Activated T-cell treated with anti-CD3 and anti-CD28 coated beads, Interleukin-2, amount 50 U/mL, for 48 hours (primary cell): Measurements from ENCODE around the gene SNCAIP.
"Not testable (repeated sequence)": the region's sequence is repeated elsewhere in the genome, so short reads cannot be mapped to it uniquely, and the experiment has no call there.

Experiments
- DNase-seq, 2 experiments: peaks; one replicate each; pipeline ENCODE4 v3.0.0-alpha.2; 2020

The SNCAIP gene

DNA sequence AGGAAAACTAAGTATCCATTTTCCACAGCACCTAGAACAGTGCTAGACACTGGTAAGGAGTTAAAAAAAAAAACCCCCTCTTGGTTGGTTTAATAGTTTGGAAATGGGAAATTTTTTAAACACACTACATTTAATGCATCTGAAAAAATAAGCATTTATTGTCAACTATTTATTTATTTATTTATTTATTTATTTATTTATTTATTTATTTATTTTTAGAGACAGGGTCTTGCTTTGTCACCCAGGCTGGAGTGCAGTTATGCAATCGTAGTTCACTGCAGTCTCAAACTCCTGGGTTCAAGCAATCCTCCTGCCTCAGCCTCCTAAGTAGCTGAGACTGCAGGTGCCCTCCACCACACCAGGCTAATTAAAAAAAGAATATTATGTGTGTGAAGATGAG lies 51.6 kb downstream of the SNCAIP start:
- no peak for DNase-seq

DNA sequence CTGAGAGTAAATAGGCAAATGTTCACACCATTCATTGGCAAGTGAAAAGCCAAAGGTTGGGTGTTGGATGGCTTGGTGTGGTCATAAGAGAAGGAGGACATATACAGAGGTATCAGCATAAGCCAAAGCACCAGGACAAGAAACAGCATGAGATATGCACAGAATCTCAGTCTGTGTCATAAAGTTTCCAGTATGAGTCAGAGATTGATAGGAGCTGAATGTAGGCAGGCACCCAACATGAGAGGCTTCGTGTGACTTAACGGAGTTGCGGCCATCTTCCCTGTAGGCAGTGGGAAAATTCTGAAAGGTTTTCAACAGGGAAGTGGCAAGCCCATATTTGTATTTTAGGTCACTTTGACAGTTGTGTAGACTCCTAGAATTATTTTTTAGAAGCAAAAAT lies 54.5 kb downstream of the SNCAIP start:
- DNase-seq = no peak

DNA sequence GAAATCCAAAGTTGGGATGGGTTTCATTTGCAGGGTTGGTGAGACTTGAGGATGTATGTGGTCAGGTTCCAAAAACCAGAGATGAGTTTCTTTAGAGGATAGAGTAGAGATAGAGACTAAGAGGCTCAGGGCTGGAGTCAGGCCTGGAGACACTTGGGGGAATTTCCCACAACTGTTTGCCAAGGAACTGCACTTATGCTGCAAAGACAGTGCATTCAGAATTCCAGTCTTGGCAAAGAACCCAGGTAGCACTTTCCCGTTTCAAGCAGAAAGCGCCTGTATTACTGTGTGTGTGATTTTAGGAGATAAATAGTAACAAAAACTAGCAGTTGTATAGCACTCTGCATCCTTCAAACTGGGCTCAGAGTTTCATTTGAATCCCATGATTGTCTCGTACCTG lies 55.4 kb downstream of the SNCAIP start:
- DNase-seq = no peak

DNA sequence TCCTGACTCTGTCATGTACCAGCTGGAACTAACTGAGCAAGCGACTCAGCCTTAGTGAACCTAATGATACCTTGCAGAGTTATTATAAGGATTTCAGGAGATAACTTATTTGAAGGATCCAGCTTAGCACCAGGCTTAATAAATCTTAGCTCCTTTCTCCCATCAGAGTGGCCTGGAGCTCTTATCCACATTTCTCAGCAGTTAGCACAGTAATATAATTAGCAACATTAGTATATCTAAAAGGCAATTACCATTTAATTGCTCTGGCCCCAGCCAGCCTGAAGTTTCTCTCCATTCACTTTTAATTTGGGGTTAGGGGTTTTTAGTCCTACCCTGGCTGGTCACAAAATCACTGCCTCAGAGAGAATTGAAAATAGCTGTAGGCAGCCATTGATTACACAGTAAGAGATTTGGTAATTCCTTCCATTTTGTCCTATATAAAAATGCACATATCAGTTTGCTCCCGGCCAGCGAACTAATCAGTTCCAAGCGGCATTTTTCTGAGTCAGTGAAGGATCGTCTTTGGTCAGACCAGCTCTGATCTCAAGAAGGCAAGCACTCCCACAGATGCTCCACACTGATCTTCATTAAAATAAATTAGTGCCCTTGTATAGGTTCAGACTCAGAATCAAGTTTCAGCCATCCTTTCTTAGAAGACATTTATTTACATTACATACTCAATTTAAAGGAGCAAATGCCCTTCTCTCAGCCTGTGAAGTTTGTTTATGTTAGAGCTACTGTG lies 56.6 kb downstream of the SNCAIP start:
- DNase-seq = no peak

DNA sequence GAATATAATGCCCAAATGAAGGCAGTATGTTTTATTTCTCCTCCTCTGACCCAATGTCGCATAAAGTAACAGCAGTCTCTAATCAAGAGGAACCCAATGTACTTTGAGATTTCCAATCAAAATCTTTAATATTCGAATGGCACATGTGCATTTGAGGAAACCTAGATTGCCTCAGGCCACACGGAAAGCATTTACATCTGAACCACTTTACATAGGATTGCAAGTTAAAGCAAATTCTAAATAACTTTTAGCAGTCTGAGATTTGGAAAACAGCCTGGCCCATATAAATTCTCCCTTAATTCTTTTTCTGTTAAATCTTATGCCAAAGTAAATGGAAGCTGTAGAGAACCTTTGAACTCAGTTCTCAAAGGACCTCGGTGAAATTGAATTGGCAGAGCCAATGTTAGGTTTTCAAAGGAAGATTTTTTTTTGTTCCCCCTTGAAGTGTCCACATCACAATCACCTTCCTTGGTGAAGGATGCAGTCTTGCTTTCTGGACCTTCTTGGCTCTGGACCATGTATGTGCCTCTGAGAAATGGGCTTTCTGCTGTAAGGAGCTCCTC lies 57.3 kb downstream of the SNCAIP start:
- DNase-seq = no peak

DNA sequence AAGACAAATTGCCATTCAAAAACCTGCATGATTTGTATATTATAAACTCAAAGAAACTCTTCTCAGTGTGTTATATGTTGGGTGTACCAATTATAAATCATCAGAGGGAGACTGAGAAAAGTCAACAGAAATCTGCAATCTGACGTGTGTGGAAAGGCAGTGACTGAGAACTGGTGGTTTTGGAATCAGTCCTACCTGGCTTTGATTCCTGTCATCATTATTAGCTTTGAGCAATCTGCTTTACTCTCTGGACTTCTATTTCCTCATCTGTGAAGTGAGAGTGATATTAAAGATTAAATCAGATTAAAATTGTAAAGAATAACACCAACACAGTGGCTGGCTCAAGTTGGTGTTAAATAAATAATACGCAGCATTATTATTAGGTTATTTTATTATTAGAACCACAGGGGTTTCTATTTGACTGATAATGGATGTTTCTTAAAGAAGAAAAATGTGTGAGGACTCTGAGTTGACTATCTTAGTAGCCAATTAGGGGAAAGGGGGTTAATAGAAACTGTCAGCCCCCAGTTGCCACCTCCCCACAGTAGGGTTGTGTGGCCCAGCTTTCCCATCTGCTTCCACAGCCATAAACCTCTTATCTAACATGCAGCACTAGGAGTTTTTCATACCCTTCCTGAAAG lies 59.6 kb downstream of the SNCAIP start:
- no peak for DNase-seq

DNA sequence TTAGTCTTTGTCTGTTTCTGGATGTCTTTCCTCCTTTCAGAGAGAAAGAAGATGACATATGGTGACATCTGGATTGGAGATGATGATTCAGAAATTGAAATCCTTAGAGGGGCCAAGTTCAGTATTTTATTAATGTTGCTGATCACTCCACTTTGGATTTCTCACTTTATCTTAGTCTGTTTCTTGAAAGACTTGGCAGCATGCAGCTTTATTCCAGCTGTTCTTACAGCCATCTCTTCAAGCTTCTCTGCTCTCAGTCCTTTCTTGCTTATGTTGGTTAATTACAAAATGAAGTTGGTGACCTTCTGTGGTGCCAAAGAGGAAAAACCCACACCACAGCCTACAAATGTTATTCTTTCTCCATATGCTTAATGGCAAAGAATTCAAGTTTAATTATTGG lies 62.1 kb downstream of the SNCAIP start:
- no peak for DNase-seq

DNA sequence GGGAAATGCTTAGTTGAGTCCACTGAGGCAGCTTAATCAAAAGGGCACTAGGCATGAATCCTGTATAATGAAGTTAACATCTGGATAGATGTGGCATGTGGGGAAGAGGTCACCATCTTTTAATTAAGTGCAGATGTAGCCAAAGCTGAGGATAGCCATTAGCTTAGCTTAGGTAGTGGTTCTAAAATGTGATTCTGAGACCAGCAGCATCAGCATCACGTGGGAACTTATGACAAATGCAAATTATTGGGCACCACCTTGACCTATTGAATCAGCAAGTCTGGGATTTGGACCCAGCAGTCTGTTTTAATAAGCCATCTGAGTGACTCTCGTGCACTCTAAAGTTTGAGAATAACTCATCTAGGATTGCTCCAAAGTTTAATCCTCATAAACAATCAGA lies 63.8 kb downstream of the SNCAIP start:
- DNase-seq = no peak

DNA sequence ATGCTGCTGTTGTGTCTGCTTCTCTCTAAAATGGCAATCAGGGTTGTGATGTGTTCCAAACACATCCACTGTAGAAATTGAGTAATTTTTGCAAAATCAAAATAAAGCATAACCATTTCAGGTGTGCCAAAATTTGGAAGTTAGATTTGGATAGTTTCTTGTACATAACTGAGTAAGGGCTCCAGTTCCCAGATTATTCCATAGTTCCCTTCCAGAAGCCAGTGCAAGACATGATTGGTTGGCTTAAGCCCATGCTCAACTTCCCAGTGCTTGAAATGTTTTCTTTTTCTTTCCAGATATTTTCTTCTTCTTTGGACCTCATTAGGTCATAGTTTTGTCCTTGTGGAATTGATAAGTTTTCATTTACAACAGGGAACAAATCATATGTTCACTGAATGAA lies 64.2 kb downstream of the SNCAIP start:
- no peak for DNase-seq

DNA sequence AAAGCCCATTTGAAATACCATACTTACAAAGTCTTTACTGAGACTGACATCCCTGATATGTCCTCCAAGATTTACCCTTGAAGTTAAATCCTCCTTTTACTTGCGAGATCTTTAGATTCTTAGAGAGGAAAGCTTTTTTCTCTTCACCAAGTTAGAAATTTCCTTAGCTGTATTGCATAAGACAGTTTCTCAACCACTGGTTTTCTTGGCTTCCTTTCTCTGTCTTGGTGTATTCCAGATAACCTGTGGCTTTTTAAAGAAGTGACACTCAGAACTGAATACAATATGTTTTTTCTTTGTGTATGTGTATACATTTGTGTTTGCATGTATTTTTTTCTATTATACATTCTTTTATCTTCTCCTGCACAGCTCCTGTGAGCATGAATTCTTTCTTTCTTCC lies 65.0 kb downstream of the SNCAIP start:
- no peak for DNase-seq

DNA sequence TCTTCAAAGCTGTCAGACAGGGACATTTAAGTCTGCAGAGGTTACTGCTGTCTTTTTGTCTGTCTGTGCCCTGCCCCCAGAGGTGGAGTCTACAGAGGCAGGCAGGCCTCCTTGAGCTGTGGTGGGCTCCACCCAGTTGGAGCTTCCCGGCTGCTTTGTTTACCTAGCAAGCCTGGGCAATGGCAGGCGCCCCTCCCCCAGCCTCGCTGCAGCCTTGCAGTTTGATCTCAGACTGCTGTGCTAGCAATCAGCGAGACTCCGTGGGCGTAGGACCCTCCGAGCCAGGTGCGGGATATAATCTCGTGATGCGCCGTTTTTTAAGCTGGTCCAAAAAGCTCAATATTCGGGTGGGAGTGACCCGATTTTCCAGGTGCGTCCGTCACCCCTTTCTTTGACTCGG lies 70.9 kb downstream of the SNCAIP start:
- DNase-seq = not testable (repeated sequence)

DNA sequence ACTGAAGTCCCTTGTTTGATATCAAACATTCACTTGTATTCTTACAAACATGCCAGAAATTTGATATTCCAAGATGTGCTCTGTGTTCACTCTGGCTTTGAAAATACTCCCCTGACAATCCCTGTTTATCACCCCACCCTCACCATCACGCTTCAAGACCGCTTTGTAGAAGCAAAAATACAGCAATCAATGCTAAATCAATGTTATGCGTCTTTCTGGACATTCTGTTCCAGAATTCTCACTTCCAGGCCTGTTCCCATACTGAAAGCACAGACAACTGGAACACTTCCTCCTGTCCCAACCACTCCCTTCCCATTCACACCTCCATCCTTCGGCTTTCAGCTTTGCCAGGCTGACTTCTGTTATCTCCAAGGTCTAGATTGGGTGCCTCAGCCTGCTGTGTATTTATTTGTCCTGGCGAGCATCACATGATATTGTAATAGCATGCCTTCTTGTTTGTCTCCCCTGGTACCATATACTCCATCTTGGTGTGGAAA lies 72.8 kb downstream of the SNCAIP start:
- DNase-seq = no peak

DNA sequence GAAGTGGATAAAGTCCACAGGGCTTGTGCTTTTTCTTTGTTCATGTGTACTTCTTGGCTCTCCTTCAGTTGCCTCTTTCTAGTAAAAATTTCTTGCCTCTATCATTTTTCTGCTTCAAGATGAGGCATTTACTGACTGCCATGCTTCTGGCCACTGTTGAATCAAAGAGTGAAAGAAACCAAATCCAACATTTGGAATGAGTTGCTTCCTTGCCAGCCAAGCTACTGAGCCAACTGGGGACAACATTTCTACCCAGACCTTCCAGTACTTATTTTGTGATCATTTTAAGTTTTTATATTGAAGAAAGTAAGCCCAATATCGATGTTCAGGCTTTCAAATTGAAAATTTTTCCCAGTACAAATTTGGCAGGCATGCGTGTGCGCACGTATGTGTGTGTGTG lies 73.2 kb downstream of the SNCAIP start:
- no peak for DNase-seq

DNA sequence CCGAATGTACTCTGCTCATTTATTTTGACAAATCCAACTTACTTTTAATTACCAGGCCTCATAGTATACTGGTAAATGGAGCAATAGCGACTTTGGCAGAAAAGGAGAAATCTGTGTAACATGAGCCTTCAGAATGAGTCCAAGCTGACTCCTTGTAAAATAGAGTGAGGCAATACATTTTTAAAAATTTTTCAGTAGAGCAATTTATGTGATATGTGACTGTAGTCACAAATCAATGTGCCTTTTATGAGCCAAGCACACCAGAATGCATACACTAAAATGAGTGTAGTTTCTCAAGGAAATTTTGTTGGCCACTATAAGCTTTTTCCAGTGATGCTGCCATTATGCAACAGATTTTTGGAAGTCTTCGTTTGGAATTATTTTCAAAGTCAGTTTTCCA lies 73.8 kb downstream of the SNCAIP start:
- DNase-seq = no peak

DNA sequence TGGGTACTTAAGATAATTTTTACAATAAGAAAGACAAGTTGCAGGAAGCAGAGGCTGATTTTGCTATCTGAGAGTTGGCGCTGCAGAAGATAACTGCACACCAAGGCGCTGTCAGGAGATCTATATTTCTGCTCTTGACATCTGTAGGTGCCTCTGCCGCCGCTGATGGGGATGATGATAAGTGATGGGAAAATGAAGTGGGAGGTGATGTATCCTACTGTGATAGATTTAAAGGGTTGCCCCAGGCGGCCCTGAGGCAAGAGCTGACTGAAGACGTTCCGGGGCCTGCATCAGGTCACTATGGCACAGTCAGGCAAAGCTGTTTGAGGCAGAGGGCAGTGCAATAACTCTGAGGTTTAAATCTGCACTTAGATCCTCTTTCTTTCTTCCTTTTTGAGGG lies 78.1 kb downstream of the SNCAIP start:
- no peak for DNase-seq

DNA sequence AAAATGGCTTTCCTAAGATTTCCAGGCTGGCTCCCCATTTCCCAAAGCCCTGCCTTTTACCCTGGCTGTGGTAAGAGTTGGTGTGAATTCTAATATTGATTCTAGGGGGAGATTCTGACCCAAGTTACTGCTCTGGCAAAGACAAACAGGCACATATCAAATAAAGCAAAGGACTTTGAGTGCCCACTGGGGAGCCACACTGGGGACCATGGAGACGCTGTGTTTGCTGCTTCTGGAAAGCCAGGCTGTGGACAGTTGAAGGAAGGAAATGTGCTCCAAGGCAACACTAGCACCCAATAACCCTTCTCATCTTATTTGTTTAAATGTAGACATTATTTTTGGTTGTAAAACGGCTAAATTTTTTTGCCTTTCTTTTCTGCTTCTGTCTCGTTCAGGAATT lies 78.7 kb downstream of the SNCAIP start:
- no peak for DNase-seq

DNA sequence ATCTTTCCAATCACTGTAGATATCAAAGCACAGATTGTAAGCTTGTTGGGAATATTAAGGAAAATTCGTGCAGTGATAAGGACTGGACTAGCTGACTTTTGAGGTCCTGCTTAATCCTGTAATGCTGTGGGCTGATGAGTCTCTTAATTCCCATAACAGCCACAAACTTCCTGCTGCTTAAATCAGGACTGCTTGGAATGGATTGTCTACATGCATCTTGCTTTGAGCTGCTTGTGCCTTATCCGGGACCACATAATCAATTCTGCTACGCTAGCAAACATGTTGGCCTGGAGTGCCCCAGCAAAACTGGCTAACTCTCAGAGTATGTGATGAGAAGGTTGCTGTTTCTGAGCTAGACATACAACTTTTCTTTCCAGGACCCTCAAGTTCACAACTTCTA lies 79.6 kb downstream of the SNCAIP start:
- DNase-seq = no peak

DNA sequence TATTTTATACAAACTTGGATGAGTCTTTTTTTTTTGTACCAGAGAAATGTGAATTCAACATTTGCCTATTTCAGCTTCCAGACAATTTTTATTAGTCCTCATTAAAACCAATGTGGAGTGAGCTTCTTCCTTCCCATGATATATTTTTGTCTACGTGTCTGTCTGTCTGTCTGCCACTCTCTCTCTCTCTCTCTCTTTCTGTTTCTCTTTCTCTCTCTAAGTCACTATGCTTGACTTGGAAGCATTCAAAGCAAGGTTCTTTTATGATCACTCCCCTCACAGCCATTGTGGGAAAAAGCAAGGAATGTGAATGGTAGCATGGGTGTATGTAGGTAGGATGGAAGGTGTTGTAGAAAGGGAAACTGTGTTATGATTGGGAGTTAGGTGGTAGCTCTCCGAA lies 80.2 kb downstream of the SNCAIP start:
- no peak for DNase-seq

DNA sequence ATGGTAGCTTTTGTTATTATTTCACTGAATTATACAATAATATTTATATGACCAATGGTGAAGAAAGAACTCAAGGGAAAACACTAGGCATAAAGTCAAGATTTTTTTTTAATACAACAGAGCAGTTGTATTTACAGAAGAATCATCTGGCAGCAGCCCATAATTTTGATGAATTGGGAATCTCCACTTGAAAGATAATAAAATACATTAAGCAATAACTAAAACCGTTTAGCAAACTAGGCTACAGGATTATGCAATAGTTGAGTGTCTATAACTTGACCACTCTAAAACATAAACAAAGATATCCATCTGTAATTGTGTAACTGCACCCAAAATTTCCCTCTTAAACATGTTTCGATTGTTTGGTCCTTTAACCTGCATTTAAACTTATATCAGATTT lies 80.8 kb downstream of the SNCAIP start:
- no peak for DNase-seq

DNA sequence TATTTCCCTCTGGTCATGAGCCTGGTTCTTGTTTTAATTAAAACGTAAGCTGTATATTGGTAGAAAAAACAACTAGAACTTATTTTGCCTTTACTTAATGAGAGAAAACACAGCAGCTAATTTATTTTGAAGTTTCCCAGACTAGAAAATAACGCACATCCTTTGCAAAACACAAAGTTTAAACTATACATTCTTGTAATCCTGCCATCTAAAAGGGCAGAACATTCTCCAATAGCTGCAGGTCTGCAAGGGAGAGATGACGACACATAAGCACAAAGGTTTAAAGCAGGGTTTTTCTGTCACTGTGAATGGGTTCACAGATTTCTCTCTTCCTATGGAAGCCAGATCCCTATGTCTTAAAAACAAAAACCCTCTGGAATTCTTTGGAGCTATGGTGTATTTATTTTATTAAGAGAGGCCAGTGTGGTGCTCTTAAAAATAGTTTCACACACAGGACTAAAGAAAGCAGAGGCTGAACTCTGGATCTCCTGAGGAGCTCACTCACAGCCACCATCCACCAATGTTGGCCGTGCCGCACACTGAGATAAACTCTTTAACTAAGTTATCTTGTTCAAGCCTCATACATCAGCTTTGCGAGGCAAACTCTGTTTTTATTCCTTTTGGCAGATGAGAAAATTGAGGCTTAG lies 82.4 kb downstream of the SNCAIP start:
- no peak for DNase-seq

DNA sequence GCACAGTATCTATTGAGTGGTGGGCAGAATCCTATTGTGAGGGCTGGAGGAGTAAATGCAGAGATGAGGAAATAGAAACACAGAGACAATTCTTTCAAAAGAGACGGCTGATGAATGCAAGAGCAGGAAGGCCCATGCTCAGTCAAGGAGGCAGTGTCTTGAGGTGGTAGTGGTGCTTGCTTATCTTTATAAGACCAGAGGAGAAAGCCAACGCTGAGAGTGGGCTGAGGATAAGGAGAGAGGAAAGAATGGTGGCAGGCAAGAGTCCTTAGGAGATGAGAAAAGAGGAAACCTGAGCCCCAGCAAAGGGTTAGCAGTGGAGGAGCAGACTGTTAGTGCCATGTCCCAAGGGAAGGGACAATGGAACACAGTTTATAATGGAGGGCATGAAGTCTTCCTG lies 86.0 kb downstream of the SNCAIP start:
- no peak for DNase-seq

DNA sequence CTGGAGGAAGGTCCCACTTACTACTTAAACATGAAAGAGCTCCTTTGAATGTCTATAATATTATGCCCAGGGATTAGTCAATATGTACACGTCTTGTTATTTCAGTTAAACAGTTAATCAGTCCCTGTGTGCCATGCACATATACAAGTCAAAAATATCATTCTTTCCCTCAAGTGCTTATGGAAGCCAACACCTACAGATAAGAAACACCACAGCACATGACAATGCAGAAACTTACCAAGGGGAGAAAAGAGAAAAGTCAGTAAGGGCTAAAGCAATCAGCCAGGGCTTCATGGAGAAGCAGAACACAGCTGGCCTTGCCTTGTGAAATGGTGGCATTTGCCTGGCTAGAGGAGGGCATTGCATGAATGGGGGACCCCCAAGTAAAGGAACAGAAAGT lies 88.3 kb downstream of the SNCAIP start:
- DNase-seq = no peak

DNA sequence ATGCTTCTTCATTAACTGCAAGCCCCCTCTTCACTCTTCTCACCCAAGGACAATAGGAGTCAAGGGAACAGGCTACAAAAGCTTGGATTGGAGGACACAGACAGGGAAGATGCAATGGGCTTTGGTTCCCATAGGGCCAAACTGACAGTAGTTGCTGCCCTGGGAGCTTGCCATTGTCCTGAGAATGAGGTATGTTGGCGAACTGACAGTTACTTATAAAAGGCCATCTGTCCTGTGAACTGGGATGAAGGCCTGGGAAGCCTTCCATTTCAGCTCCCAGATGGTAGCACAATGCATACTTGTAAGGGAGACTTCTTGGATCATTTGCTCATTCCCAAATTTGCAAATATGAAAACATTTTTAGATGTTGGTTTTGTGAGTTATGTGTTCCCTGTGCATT lies 88.9 kb downstream of the SNCAIP start:
- DNase-seq = no peak
